Measurements from ENCODE around the gene MYO10. TPM values are rescaled to one million over a fixed set of nuclear protein-coding genes. Genes with fewer than 3 reads are reported as not detected.

Gene MYO10
- polyA plus RNA-seq, 12 donors, result 20.3 to 40.0 (median 29.8) TPM; not detected in 1

DNA sequence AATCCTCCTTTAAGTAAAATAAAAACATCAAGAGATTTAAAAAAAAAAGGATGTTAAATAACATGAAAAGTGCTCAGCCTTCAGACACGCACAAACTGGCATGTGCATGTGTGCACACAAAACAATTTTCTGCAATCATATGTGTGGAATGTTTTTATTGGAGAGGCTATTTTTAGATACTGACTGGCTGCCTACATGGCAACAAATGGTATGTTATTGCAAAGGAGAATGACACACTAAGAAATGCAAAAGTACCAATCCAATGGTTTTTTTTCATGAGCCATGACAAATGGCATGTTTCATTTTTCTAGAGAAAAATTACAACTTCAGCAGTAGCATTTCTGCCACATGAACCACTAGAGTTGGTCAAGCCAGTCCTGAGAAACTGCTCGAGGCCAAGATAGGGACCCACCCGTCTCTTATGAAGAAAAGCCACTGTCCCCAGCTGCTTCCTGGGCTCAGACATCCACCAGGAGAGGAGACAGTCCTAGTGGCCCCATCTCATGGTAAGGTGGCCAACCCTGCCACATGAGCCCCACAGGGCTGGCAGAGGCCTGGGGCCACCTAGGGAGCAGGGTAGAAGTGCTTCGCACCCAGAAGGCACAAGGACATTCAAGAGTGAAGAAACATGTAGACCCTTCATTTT is 116.4 kb downstream of the MYO10 start:
- no peak for DNase-seq

GRCh38 chr5:16815432-16815831 is 120.7 kb downstream of the MYO10 start:
- no peak for DNase-seq

GRCh38 chr5:16812911-16813310 is 123.2 kb downstream of the MYO10 start:
- DNase-seq, result no peak

DNA sequence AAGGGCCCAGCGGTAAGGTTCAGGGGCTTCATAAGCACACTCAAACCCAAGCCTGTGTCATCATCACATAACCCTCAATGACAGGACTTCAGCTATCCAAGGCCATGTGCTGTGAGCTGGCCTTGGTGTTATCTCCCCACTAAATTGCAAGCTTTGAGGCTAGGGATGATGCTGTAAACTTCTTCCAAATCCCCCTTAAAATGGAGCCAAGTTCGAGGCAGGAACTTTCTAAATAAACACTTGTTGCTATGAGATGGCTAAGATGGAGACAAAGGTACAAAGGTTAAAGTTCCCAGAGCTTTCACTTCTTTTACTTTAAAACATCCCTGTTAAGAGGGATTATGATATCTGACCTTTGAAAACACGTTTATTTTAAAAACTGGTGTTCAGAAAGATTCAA is 123.6 kb downstream of the MYO10 start:
- DNase-seq, result no peak

DNA sequence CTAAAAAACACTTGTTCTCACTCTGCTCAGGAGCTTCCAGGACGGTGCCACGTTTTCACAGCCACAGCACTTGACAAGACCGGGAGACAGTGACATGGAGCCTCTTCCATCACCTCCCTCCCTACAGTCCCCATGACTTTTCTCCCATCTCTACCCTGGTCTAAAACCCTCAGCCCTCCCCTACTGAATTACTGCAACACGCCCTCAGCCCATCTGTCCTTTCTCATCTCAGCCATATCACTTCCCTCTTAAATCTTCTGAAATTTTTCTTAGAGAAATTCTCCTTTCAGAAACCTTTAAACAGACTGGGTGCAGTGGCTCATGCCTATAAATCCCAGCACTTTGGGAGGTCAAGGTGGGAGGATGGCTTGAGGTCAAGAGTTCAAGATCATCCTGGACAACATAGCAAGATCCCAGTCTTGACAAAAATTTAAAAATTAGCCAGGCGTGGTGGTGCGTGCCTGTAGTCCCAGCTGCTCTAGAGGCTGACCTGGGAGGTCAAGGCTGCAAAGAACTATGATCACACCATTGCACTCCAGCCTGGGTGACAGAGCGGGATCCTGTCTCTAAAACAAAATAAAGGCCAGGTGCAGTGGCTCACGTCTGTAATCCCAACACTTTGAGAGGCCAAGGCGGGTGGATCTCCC is 125.8 kb downstream of the MYO10 start:
- no peak for DNase-seq

GRCh38 chr5:16809395-16810207 is 126.5 kb downstream of the MYO10 start:
- DNase-seq, result no peak

GRCh38 chr5:16809010-16809394 is 127.1 kb downstream of the MYO10 start:
- DNase-seq, result peak; percentile 68

GRCh38 chr5:16808021-16808420 is 128.1 kb downstream of the MYO10 start:
- no peak for DNase-seq

DNA sequence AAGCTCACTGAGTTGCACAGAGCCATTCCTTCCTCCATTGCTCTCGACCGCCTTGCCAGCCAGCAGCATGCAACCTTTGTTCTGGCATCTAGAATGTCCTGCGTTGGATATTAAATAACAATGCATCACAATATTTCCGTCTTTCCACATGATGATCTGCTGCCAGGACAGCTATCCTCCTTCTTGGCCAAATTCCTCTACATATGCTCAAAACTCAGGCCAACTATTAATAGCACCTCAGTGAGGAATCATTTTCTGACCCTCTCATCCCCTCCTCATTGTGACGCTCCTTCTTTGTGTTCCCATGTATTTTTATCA is 128.6 kb downstream of the MYO10 start:
- no peak for DNase-seq

GRCh38 chr5:16806711-16807546 is 129.2 kb downstream of the MYO10 start:
- no peak for DNase-seq

DNA sequence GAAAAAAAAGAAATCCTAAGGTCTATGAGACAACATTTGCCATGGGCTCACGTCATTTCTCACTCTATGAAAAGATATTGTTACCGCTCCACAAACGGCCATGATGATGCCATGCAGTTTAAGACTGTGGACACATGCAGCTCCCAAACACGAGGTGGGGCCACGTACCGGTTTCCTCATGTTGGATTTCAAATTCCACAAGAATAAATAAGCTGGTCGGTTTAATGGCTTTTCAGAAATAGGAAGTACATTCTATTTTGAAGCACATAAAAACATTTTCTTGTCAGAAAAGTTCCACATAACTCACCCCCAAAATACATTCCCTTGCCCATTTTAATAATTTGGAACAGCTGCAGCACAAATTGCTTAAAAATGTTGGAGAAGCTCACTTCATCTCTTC is 130.6 kb downstream of the MYO10 start:
- no peak for DNase-seq

DNA sequence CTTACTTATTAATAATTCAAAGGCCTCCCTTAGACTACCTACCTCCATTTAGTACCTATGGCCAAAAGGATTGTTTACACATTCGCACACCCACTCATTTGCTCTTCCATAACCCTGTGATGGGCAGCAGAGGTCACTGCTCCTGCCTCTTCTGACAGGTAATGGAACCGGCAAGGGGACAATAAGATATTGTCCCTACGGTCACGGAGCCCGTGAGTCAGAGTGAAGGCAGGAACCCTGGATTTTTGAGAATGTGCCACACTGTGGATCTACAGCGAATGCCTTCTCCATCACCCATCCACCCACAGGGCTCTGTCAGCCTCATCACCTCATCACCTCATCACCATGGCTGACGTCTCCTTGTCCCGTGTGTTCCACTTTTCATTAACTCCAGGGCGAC is 132.3 kb downstream of the MYO10 start:
- no peak for DNase-seq

GRCh38 chr5:16800477-16800876 is 135.6 kb downstream of the MYO10 start:
- no peak for DNase-seq

- DNase-seq, result no peak
Observed at GRCh38 chr5:16799796-16800195, 136.3 kb downstream of the MYO10 start.

DNA sequence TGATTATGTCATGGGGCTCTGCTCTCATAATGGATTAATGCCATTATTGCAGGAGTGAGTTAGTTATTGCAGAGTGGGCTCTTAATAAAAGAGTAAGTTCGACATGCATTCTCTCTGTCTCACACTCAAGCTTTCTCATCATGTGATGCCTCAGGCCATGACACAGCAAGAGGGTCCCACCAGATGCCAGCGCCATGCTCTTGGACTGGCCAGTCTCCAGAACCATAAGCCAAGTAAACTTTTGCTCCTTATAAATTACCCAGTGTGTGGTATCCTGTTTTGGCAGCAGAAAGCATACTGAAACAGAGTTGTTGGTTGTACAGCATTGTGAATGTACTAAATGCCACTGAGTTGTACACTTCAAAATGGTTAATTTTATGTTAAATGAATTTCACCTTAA is 138.1 kb downstream of the MYO10 start:
- no peak for DNase-seq

- DNase-seq, result no peak
Observed at GRCh38 chr5:16794269-16794913, 141.7 kb downstream of the MYO10 start.

DNA sequence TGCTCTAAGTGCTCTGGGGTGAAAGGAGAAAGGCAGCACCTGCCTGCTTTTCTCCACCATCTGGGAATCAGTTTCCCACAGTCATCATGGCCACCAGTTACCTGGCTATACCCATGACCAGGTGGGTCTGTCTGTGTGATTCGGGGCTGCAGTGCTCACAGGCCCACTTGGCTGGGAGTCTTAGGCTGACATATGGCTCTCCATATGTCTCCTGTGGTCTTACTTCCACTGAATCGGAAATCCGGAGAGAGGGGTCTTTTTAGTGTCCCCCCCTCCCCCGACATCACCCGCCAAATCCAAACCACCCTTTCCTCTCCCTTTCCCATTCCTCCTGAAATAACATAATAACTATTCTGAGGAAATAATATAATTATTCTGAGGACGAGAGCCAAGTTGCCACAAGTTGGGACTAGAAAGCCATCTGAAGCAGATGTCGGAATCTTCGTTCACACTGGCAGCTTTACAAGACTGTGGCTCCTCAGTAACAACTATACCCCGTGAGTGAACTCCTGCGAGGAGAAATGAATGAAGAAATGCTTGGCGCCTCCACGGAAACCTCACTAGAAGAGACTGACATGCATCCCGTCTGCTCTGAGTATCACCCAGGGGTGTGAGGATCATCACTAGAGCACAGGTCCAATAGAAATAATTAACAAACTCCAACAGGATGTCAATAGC is 143.4 kb downstream of the MYO10 start:
- no peak for DNase-seq

- DNase-seq, result no peak
Observed at GRCh38 chr5:16791904-16792597, 144.0 kb downstream of the MYO10 start.

DNA sequence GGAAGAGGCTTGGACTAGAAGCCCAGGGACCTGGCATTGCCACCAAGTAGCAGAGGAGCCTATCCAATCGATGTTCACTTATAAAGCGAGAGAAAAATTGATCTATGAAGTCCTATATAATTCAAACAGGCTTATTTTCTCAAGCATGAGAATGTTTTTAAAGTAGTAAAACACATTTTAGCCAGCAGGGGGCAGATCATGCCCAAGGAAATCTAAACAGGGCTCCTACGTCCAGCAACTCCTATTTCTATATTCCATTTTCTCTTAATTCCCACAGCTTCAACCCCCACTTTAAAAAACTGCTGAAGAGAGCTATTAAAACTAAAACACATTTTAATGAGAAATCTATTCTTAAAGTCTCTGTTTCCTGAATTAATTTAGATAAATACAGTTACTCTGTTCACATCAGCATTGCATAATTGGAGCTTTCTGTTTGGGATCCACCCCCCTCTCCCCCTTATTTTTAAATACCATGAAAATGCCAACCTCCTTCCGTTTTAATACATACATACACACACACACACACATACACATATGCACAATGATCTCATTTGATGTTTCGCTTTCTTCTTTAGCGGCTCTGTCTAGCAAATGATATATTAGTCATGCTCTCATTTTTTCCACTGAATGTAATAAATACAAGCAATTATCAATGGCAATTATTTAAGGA is 144.9 kb downstream of the MYO10 start:
- DNase-seq, result peak; percentile 78

GRCh38 chr5:16788957-16789356 is 147.1 kb downstream of the MYO10 start:
- no peak for DNase-seq

Measured in muscle of arm (tissue), 12 donors.